Hepatocyte (in vitro differentiated cells): Measurements from ENCODE around the gene AP3S2.

Experiments
- CTCF ChIP-seq: fragments of 200-600 bp; sonication (generic); IDR thresholded peaks from 2 replicates; pipeline ENCODE4 v1.5.1; 2016; ENCODE audit warnings: antibody characterized with exemption, mild to moderate bottlenecking; ENCODE audit not compliant: poor library complexity
- EZH2 ChIP-seq: fragments of 200-600 bp; sonication (generic); IDR thresholded peaks from 2 replicates; pipeline ENCODE4 v1.6.1; 2016; ENCODE audit warnings: antibody characterized with exemption, mild to moderate bottlenecking, borderline replicate concordance
- EZH2phosphoT487 ChIP-seq: fragments of 200-600 bp; sonication (generic); IDR thresholded peaks from one replicate; pipeline ENCODE4 v1.6.1; 2018; ENCODE audit warnings: antibody characterized with exemption, mild to moderate bottlenecking, low read depth, moderate library complexity; ENCODE audit not compliant: unreplicated experiment, severe bottlenecking

- TF ChIP-seq EZH2 (no peak), CTCF (no peak), EZH2phosphoT487 (no peak)
Measured at GRCh38 chr15:89898146-89898545, 4.4 kb upstream of the AP3S2 start.
